GM18511 (cell line): ENCODE data around the gene ZNF281.
"Not testable (repeated sequence)": the region's sequence is repeated elsewhere in the genome, so short reads cannot be mapped to it uniquely, and the experiment has no call there.

Source experiments
- ATAC-seq: cut with Tn5 transposase; IDR thresholded peaks from one replicate; pipeline ENCODE4 v1.9.1; 2021; ENCODE audit warnings: mild to moderate bottlenecking, moderate library complexity; ENCODE audit not compliant: unreplicated experiment

The ZNF281 gene

DNA sequence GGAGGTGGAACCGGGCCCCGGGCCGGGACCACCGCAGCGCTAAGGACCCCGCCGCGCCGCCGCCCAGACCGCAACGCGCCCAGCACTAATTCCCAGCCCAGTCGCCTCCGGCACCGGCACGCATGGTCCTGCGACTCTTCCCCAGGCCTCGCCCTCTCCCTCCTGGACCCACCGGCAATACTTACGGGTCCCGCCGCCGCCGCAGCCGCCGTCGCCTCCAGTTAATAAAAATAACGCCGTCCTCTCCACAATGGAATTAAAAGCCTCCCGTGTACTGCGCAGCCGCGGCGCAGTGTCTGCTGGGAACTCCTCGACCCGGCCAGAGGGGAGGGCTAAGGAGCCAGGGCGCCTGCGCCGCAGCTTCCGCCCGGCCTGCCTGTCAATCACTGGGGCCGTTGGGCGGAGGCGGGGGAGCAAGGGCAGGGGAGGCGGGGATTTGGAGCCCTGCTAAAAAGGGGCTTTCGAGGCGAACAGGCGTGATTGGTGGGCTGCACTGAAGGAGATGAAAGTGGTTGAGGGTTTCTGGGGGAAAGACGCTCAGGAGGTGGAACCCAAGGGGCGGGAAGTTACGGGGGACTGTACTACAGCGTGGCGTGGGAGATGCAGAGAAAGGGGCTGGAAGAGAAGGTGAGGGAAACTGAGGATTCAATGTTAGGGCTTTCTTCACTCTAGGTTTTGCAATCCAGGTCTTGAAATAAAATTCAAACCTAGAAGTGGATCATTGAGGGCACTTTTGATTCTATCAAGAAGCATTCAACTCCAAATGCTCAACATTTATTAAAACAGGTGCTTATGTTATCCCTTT, at the start of gene ZNF281:
Gene ZNF281 (minus strand): TSS at position 276 of the 805 bp plus-strand sequence. CDS start 331 bp downstream, outside the sequence.
- peak; percentile 95 for ATAC-seq

DNA sequence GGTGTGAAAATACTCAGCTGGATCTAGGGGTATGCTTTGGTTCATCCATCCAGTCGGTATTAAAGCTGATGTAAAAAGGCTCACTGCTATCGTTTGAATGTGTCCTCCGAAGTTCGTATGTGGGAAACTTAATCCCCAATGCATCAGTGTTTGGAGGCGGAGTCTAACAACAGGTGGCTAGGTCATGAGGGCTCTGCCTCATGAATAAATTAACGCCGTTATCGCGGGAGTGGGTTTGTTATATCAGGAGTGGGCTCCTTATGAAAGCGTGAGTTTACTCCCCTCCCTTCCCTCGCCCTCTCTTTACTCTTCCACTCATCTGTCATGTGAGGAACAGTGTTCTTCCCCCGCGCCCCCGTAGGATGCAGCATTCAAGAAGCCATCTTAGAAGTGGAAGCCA, 48.9 kb upstream of the ZNF281 start:
- no peak for ATAC-seq

- ATAC-seq, result no peak
These were observed 48.0 kb upstream of the ZNF281 start for GRCh38 chr1:200457810-200458209.

DNA sequence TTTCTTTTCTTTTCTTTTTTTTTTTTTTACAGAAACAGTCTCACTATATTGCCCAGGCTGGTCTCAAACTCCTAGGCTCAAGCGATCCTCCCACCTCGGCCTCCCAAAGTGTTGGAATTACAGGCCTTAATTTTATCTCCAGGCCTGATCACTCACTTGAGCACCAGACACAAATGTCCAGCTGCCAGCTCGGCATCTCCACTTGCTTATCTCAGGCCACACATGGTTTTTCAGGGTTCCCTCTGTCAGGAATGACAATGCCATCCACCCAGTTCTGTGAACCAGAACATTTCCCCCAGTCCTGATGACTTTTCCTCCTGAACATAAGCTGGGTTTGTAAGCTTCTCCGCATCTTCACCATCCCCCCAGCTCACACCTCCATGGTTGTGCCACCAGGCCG, 44.6 kb upstream of the ZNF281 start:
- no peak for ATAC-seq

- no peak for ATAC-seq
These were observed 43.7 kb upstream of the ZNF281 start for GRCh38 chr1:200453553-200453905.

DNA sequence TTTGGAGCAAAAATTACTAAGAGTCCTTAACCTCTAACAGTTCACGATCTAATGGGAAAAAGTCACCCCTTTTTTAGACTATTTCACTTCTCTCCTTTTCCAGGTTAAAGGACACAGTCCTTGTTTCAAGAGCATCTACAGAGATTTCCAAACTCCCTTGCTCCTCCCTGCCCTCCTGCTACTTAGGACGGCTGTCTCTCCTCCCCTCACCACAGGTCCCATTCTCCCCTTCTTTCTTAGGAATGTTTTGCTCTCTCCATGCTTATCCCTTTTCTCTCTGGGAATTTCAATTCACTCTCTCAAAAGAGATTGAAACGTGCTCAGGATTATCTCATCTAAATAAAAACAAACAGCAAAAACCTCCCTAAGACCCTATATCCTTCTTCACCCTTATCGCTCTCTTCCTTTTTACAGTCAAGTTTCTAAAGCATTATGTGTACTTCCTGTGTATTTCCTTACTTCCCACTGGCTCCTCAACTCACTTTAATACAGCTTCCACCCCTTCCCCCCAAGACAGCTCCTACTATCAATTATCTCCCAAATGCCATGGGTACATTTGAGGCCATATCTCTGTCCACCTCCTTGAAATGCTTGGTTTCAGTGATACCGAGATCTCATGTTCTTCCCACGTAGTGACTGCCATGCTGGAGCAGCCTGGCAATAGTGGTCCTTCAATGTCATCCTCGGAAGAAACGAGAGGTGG, 43.2 kb upstream of the ZNF281 start:
- no peak for ATAC-seq

- peak; percentile 92 for ATAC-seq
These were observed 38.4 kb upstream of the ZNF281 start for GRCh38 chr1:200448034-200448762.

GRCh38 chr1:200445213-200445612, 35.4 kb upstream of the ZNF281 start:
- ATAC-seq, result no peak

GRCh38 chr1:200444478-200444877, 34.6 kb upstream of the ZNF281 start:
- ATAC-seq, result no peak

DNA sequence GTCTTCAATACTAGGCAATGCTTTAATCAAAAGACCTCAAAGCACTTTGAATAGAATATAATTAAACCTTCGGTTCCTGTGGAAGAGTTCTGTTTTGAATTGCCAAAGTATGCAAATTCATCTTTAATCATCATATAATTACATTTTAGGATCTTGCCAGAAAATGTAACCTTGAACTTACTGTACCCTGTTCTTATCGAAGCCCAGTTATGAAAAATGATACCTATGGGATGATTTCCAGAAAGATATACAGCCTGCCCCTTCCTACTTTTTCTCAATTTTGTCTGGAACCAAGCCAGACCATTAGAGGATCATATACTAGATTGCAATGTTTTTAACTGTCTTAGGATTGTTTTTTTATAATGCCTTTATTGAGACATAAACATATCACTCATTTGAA, 34.0 kb upstream of the ZNF281 start:
- no peak for ATAC-seq

DNA sequence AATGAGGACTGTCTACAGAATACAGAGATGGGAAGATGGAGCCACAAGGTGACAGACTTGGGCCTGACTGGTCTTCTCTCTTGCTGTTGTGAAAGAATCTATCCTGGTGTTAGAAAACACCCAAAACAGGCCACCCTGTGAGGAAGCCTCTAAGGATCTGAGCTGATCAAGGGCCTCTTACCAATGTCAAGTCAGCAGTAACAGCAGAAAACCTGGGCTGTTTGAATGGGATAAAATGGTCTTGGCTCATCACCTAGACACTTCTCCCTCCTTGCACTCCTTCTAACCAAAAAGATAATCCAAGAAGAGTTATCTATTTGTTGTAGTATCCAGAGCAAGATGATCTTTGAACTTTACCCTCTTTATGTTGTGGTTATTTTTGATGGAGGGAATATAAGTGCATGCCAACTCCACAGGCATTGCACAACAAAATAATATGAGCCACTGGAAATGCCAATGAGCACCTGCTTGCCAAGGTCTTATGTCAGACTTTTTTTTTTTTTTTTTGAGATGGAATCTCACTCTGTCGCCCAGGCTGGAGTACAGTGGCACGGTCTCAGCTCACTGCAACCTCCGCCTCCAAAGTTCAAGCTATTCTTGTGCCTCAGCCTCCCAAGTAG, 32.8 kb upstream of the ZNF281 start:
- no peak for ATAC-seq

DNA sequence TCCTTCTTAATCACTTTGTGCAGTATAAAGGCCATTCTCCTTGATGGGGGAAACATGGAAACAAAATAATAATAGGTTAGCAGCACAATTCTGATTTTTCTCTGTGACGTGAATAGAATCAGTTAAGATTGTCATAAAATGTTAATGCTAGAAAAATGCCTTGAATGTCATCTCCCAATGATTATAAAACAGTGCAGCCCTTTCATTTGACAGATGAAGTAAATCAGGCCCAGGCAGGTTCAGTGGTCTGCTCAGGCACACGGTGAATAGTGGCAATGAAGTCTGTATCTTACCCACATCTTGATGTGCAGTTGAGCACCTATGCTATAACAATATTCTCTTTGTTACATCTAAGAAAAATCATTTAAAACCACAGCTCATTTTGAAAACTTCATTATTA, 32.2 kb upstream of the ZNF281 start:
- ATAC-seq, result no peak

DNA sequence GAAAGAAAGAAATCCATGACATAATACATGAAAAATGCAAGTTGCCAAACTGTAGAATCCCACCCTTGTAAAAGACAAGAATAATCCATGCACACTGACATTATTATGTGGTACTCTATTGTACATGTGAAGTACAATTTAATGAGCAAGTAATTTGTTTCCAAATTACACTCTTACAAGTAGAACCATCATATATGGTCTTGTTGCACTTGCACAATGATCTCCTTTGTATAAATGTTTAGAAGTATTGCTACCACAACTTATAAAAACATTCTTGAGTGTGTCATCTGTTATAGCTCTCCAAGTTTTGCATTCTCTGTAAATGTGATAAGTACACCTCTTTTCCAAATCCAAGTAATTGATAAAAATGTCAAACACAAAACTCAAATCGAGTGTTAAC, 29.1 kb upstream of the ZNF281 start:
- no peak for ATAC-seq

DNA sequence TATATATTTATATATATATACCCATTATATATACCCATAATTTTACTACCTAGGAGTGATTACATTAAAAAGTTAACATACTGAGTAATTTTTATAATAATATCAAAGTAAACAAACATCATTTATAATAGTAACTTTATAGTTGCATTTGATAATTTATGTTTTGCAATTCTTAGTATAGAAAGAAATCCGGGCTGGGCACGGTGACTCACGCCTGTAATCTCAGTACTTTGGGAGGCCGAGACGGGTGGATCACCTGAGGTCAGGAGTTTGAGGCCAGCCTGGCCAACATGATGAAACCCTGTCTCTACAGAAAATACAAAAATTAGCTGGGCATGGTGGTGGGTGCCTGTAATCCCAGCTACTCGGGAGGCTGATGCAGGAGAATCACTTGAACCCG, 28.6 kb upstream of the ZNF281 start:
- not testable (repeated sequence) for ATAC-seq

GRCh38 chr1:200437556-200438203, 27.8 kb upstream of the ZNF281 start:
- ATAC-seq, result peak; percentile 86

DNA sequence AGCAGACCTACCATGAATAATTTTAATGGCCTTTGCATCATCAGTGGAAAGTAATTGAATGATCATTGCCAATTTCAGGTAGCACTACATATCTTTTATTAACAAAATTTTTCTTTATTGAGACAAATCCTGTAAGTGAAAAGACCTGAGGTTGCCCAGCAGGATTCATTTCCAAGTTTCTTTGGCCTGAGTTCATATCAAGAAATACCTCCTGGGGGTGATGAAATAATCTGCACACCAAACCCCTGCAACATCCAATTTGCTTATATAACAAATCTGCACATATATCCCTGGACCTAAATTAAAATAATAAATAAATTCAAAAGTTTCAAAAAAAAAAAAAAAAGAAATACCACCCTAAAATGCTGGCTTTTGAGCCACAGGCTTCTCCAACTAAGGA, 27.3 kb upstream of the ZNF281 start:
- no peak for ATAC-seq

GRCh38 chr1:200436436-200436835, 26.6 kb upstream of the ZNF281 start:
- no peak for ATAC-seq

GRCh38 chr1:200435200-200435780, 25.5 kb upstream of the ZNF281 start:
- no peak for ATAC-seq

- ATAC-seq, result no peak
These were observed 23.8 kb upstream of the ZNF281 start for GRCh38 chr1:200433586-200433985.

DNA sequence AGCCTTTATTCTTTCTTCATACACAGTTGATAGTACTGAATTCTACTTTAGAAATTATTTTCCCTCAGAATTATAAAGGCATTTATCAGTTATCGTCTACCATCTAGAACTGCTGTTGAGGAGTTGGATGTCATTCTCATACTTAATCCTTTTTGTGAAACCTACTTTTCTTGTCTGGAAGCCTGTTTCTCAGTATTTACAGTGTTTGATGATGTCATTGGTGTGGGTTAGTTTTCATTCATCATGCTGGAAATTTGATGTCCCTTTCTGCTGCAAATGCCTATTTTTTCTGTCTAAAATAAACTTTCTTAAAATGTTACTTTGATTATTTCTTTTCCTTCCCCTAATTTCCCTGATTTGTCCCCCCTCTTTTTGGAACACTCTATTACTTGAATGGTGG, 22.8 kb upstream of the ZNF281 start:
- no peak for ATAC-seq
